Measurements from ENCODE around the gene TJP1.

- TF ChIP-seq EP300 (IDR thresholded peaks at IDR 0.05; ENCODE audit: borderline replicate concordance in 1 of 2, low read depth in 2 of 2, low read length in 2 of 2), result no peak
- TF ChIP-seq EGR1 (IDR thresholded peaks at IDR 0.05; ENCODE audit: borderline replicate concordance, low read depth, low read length), result no peak
- TF ChIP-seq SUZ12 (IDR thresholded peaks at IDR 0.05; ENCODE audit: low read length), result no peak
- TF ChIP-seq CTCF (IDR thresholded peaks at IDR 0.05; ENCODE audit: control extremely low read depth in 1 of 3, insufficient read depth in 1 of 3, low read depth in 1 of 3, low read length in 3 of 3), result no peak
- no peak for TF ChIP-seq MAX (IDR thresholded peaks at IDR 0.05)
- no peak for TF ChIP-seq EZH2 (IDR thresholded peaks at IDR 0.05; ENCODE audit: low read depth, low read length, severe bottlenecking)
- TF ChIP-seq YY1 (IDR thresholded peaks at IDR 0.05; ENCODE audit: low read depth, low read length), result no peak
- no peak for TF ChIP-seq ATF2 (IDR thresholded peaks at IDR 0.05; ENCODE audit: low read length)
- no peak for TF ChIP-seq CREB1 (IDR thresholded peaks at IDR 0.05)
- no peak for TF ChIP-seq RFX5 (IDR thresholded peaks at IDR 0.05; ENCODE audit: borderline replicate concordance, low read depth, low read length)
Measured at GRCh38 chr15:29678504-29679034, 143.7 kb downstream of the TJP1 start.
